GM12873 (cell line): ENCODE data around the gene STK17A.

Experiments used
- CTCF ChIP-seq: IDR thresholded peaks from 2 replicates; pipeline ENCODE4 v1.5.1; 2012; ENCODE audit warnings: low read depth, mild to moderate bottlenecking, moderate library complexity, low read length, control low read depth; ENCODE audit not compliant: insufficient read depth; ENCODE audit errors: missing control alignments

The STK17A gene

GRCh38 chr7:43631559-43631958 is 48.7 kb downstream of the STK17A start:
- no peak for TF ChIP-seq CTCF

- TF ChIP-seq CTCF: no peak
Measured at GRCh38 chr7:43632746-43633145, 49.8 kb downstream of the STK17A start.

- TF ChIP-seq CTCF: no peak
Measured at GRCh38 chr7:43634384-43634783, 51.5 kb downstream of the STK17A start.

- no peak for TF ChIP-seq CTCF
Measured at GRCh38 chr7:43636093-43636492, 53.2 kb downstream of the STK17A start.

GRCh38 chr7:43637114-43637806 is 54.4 kb downstream of the STK17A start:
- no peak for TF ChIP-seq CTCF

GRCh38 chr7:43639858-43640491 is 57.1 kb downstream of the STK17A start:
- TF ChIP-seq CTCF: no peak

- no peak for TF ChIP-seq CTCF
Measured at GRCh38 chr7:43640679-43641078, 57.8 kb downstream of the STK17A start.
